Stimulated activated CD4-positive, alpha-beta T cell treated with anti-CD3 and anti-CD28 coated beads, Interleukin-2, amount 100 ng/mL, for 4 hours (primary cell): ENCODE results near the gene PIGN.

Source experiments
- DNase-seq: peaks from one replicate; pipeline ENCODE4 v3.0.0-alpha.2; 2020; ENCODE audit warnings: low read depth

Gene PIGN

DNA sequence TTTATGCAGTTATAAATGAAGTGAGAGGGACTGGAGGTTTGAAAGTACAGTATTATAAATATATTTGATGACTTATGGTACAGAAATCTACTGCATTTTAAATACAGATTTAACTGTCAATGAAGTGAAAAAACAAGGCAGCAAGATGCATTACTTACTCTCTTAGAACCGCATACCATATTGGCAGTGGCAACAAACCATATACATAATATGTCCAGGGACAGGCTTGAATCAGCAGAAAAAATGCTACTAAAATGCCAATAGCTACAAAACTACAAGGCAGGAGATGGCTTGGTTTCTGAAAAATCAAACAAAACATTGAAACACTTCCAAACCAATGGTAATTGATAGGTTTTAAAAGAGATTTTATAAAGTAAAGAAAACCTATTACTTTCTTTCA, 77.2 kb downstream of the PIGN start:
- no peak for DNase-seq

GRCh38 chr18:62107881-62108280, 79.0 kb downstream of the PIGN start:
- no peak for DNase-seq

GRCh38 chr18:62106271-62106670, 80.6 kb downstream of the PIGN start:
- DNase-seq = no peak

- no peak for DNase-seq
These were observed 81.5 kb downstream of the PIGN start for GRCh38 chr18:62105376-62105775.

DNA sequence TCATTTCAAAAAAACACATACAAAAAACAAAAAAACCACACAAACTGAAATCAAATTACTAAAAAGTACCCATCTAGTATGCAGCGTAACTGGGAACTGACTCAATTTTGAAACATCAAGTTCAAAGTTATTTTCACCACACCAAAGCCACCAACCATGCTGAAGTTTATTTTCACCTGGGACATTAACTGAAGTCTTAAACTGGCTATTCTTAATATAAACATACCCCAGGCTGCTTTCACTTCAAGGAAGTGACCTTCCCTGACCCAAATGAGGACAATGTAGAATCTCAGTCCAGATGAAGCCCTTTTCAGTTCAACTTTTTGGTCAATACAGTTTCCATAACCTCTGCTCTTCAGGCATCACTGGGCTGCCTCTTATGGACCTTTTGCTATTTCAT, 84.6 kb downstream of the PIGN start:
- no peak for DNase-seq

DNA sequence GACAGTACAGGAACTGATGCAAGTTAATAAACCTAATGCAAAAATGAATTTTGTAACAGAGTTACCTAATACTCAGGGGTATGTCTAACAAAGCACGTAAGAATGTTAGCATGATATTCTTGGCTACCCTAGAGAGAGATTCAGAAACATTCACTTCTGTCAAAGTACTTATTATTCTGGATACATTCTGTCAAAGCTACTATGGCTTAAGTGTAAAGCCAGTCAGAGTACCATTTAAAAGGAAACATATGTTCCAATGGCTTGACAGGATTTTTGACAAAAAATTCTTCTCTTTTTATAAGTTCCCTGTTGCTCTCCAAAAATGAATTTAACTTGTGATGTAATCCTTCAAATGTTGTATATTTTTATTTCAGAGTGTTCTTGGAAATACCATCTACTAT, 85.5 kb downstream of the PIGN start:
- DNase-seq = no peak

DNA sequence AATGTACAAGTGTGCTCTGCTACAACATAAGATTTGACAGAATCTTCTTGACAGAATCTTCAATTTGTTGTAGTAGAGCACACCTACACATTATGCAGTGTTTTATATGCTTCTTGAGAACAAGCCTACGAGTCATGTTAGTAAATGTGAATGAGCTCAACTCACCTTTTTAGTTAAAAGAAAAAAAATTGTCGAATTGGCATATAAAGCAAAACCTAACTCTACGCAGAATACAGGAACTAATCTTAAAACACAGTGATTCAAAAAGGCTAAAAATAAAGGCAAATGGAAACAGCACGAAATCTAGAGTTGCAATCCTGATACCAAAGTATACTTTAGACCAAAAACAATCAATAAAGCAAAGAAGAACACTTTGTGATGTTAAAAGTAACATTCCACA, 87.9 kb downstream of the PIGN start:
- no peak for DNase-seq

- no peak for DNase-seq
These were observed 89.2 kb downstream of the PIGN start for GRCh38 chr18:62097698-62098097.

GRCh38 chr18:62091487-62092120, 95.3 kb downstream of the PIGN start:
- no peak for DNase-seq

GRCh38 chr18:62089174-62089573, 97.7 kb downstream of the PIGN start:
- no peak for DNase-seq

DNA sequence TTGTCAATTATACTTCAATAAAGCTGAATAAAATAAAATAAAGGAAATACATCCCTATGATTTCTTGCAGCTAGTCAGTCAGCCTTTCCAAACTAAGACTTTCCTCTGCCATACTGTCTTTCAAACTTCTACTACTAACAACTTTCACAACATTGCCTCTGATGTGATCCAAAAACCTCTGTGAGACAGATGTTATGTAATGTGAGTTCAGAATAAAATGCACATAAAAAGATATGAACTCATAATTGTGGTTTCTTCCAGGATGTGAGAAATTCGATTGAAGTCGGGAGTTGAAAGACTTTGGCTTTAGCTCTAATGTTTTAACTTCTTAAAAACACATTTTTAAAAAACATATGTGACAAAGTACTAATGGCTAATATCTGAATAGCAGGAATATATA, 98.7 kb downstream of the PIGN start:
- DNase-seq = no peak

DNA sequence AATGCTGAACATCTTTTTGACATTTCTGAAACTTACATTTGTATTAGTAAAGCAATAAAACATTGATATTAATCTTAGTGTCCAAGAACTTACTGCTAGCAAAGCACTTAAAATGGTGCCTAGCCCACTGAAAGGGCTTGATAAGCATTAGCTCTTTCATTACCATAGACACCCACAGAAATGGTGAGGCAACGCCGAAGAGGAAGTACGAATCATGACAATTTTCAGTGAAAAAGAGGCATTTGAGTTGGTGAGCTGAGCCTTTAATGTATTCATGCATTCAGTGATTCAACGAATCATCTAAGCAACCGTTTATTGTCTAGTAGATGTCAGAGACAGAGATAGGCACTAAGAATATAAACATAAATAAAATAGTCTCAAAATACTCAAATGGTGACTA, 101.1 kb downstream of the PIGN start:
- no peak for DNase-seq

GRCh38 chr18:62081761-62082294, 105.0 kb downstream of the PIGN start:
- no peak for DNase-seq

DNA sequence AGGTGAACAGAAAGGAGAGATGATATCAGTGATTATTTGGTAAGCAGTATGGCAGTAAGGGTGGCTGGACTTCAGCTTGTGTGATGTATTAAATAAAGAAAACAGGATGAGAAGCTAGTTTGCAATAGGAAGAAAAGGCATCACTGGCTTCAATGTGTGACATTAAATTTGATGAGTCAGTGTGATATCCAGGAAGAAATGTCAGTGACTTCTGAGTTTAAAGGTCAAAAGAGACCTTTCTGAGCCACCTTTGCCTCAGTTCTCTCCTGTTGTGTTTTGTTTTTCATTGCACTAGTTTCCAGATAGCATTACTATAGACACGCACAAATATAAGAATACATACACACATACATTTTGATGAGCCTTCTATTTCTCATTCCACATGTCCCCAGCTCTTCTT, 105.6 kb downstream of the PIGN start:
- DNase-seq = no peak

DNA sequence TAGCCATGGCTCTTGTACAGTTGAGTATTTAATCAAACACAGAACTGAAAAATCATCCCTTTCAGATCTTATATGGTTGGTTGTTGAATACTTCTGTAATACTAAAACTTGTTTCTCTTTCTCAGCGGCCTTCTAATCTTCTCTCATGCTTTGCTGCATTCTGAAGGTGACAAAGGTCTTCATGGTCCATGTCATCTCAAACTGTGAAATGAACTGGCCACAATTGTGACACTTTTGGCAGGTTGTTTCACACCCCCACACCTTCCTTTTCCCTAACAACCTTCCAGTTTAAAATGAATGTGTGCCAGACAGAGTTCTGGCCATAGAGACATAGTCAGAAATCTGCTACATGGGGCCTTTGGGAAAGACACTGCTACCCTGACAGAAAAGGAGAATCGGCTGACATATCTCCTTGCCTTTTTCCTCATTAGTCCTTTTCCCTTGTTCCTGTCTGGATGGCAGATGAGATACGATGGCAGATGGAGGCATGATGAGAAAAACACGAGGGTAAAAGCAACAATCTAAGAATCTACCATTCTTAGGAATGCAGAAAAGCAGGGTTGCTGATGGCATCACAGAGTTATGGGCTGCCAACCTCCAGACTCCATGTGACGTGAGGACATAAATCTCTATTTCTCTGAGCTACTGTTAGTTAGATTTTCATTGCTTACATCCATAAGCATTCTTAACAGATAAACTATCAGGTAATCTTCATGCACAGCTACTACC, 106.5 kb downstream of the PIGN start:
- no peak for DNase-seq

- DNase-seq = no peak
These were observed 113.2 kb downstream of the PIGN start for GRCh38 chr18:62073461-62074281.

- no peak for DNase-seq
These were observed 114.5 kb downstream of the PIGN start for GRCh38 chr18:62072370-62072769.

GRCh38 chr18:62071071-62071470, 115.8 kb downstream of the PIGN start:
- DNase-seq = no peak

DNA sequence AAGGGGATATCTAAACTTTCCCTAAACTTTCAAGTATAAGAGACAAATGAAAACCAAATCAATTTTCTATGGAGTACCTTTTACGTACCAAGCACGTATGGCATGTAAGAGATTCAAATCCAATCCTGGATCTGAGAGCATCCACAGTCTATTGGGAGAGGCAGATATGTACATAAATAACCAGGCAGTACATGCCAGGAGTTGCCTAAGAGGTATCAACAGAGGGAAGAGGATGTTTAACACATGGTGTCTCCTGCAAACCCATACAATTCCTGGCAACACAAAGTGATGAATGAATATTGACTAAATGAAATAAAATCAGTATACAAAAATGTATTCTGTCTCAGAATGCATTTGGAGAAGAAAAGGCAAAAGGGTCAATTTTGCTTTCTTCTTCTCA, 116.6 kb downstream of the PIGN start:
- no peak for DNase-seq

DNA sequence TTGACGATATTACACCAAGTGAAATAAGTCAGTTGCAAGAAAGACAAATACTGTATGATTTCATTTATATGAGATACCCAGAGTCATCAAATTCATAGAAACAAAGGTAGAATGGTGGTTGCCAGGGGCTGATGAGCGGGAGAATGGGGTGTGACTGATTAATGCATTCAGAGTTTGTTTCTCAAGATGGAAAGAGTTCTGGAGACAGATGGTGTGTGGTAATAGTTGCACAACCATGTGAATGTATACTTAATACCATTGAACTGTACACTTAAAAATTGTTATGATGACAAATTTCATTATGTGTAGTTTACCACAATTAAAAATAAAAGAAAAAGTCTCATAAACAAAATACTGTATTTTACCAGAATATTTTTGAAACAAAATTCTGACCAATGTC, 117.3 kb downstream of the PIGN start:
- DNase-seq = no peak

- DNase-seq = no peak
These were observed 120.6 kb downstream of the PIGN start for GRCh38 chr18:62066102-62066818.

DNA sequence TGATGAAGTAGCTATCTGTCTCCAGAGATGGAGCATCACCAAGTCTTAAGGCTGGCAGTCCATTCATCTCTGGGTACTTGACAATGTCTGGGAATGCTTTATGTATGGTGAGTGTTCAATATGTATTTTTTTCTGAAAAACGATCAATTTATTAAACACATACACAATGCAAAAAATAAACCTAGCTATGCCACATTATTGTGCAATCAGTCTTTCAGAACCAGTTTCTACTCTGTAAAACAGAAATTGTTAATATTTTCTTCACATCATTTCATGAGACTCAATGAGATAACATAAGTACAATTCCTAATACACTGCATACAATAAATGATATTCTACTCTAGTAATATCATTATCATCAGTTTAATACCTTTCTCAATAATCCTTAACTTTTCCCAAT, 122.5 kb downstream of the PIGN start:
- no peak for DNase-seq
